ENCODE measurements around the gene AGAP1. TPM values are rescaled to one million over a fixed set of nuclear protein-coding genes. Genes with fewer than 3 reads are reported as not detected.
"Not testable (repeated sequence)": the region's sequence is repeated elsewhere in the genome, so short reads cannot be mapped to it uniquely, and the experiment has no call there.

Gene AGAP1
- total RNA-seq, 1 donor from 2014 or later: 22.3 TPM

DNA sequence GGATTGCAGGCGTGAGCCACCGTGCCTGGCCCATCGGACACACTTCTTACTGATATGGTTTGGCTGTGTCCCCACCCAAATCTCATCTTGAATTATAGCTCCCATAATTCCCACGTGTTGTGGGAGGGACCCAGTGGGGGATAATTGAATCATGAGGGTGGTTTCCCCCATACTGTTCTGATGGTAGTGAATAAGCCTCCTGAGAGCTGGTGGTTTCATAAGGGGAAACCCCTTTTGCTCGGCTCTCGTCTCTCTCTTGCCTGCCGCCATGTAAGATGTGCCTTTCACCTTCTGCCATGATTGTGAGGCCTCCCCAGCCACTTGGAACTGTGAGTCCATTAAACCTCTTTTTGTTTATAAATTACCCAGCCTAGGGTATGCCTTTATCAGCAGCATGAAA, 109.1 kb downstream of the AGAP1 start:
- not testable (repeated sequence) for DNase-seq (ENCODE audit: extremely low read depth, low read depth, low spot score)

DNA sequence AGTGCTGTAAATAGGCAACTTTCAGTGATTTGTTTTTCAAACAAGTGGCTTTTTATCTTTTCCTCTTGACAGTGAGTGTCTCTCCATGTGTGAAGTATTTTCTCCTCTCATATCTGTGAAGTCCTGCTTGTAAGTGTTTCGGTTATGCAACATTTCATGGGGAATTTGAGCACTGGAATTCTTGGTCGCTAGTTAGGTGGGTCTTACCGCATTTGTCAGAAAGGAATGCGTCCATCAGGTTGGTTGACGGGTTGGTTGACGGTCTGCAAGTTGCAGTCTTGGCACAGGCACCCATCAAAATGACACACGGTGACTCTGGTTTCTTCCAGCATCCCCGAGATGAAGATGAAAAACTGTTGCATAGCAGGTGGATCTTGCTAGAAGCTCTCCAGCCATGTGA, 109.8 kb downstream of the AGAP1 start:
- DNase-seq (ENCODE audit: extremely low read depth, low read depth, low spot score): no peak

DNA sequence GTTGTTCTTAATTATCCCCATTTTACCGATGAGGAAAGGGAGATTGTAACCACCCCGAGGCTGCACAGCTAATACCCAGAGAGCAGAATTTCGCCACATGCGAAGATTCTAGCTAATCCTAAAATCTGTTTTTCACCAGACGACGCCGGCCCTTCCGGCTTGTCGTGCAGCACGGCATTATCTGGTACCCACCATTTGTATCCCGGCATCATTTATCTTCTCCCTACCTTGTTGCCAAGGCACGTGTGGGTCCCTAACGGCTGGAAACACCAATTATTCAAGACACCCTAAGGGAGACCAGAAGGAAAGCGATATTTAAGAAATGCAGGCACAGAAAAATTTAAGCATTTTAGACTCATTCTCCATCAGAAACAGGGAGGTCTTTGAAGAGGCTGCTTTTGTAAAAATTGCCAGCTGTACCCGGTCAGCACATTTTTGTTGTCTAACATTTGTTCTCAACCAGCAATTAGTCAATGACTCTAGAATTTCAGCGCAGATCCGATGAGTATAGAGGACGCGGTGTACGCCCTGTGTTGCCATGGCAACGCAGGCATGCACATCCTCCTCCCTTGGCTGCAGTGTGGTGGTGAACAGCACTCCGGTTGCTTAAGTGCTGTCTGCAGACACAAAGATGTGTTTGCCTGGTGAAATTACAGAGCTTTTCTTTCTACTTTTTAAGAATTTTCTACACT, 111.6 kb downstream of the AGAP1 start:
- DNase-seq (ENCODE audit: extremely low read depth, low read depth, low spot score): no peak

DNA sequence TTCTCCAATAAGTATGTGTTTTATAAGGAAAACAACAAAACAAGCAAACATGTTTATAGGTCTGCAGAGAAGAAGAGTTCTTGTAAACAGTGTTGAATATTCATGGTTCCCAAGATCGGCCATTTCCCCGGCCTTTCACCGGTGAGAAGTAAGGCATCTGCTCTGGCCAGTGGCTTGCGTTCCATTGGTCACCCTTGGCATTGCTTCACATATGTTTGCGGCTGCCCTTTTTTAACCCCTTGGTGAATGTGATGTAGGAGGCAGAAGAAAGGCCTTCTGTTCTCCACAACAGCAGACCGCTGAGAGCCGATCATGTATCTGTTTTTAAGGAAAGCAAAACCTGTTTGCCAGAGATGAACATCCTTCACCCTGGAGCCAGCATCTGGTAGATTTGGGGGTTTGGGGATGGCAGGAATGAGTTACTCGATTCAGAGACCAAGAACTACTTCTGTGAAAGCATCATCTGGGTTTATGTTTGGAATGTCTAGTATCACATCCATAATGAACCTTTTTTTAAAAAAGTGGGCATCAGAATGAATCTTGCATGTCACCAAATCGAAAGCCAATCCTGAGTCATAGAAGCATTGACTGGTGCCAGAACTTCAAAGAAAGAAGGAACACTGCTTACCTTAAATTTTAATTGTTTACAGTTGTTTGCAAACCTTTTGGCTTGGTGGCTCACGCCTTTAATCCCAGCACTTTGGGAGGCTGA, 112.3 kb downstream of the AGAP1 start:
- DNase-seq (ENCODE audit: extremely low read depth, low read depth, low spot score): no peak

DNA sequence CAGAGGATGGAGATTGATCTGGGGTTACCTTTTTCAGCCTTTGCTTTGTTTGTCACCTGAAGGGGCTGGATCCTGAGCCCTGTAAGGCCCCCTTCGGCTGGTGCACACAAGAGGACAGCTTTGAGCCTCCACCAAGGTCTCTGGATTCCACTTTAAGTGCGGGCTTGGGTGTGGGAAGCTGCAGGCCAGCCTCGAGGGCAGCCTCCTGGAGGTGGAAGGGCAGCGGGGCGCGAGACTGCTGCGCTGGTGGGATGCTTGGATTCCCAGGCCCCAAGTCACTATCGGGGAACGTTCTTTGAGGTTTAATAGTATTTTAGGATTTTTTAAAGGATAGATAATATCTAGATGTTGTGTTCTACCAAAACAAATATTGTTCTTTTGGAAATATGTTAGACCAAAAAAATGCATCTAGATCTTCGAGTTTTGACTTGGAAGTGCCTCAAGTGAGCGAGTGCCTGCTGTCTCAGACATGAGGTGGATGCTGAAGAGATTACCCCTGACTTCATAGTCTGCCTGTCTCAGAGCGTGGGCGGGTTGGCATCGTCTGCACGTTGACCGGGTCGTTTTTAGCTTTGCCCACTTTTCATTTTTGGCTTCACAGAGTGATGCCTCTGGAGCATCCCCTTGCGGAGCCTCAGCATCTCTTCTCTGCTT, 113.8 kb downstream of the AGAP1 start:
- DNase-seq (ENCODE audit: extremely low read depth, low read depth, low spot score): no peak

DNA sequence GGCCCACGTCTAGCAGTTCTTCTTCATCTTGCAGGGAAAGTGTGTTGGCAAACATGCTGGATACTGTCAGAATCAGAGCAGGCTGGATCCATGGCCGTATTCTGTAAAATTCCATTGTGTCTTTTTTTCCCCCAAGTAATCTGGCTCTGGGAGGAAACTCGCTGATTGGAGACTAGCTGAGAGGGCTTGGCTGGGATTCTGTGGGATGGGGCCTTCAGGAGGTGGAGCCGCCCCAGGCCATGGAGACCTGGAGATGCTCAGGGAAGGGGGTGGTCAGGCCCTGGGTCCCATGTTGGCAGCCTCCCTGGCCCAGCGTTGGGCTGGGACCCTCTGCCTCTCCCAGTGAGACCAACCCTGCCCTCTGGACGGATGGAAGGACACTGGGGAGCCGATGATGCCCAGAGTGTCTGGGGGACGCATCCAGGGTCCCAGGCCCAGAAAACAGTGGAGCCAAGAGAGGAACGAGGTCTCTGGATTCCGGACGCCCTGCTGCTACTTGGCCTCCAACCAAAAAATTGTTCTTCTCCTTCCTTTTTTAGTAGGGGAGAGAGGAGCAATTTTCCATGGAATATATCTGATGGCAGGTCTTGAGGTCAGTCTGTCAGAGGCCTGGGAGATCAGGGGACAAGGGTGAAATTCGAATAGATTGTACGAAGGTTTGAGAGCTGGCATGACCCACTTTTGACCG, 114.5 kb downstream of the AGAP1 start:
- no peak for DNase-seq (ENCODE audit: extremely low read depth, low read depth, low spot score)

DNA sequence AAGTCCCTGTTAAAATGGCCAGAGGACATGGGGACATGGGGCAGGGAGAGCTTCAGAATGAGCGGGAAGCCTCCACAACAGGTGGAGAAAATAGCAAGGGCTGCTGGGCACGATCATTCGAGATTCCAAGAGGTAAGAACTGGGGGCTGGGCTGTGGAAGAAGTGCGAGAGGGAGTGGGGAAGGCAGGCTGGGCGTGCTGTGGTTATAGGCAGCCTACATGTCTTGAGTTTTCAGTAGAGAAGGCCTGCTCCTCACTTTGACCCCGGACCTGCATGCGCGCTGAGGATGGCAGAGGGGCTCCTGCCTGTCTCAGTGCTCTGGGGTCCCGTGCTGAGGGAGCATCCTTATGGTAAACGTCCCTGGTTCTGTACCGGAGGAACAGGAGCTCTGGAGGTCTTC, 115.5 kb downstream of the AGAP1 start:
- no peak for DNase-seq (ENCODE audit: extremely low read depth, low read depth, low spot score)

DNA sequence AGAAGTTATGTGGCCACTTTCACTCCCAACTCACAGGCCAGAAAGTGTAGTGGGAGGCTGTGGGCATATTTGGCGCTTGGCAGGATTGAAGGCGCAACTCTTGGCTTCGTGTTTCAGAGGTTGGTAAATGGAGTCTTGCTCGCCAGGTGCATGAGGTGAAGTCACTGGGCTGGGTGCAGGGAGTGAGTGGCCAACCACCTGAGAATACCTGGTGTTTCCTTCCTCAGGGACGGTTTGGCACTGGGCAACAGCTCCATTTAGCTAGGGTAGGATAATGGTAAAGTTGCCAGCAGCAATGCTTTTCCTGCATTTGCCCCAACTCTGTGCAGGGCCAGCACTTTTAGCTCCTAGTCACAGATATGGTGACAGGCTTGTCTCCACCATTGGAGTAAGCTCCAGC, 115.9 kb downstream of the AGAP1 start:
- no peak for DNase-seq (ENCODE audit: extremely low read depth, low read depth, low spot score)

DNA sequence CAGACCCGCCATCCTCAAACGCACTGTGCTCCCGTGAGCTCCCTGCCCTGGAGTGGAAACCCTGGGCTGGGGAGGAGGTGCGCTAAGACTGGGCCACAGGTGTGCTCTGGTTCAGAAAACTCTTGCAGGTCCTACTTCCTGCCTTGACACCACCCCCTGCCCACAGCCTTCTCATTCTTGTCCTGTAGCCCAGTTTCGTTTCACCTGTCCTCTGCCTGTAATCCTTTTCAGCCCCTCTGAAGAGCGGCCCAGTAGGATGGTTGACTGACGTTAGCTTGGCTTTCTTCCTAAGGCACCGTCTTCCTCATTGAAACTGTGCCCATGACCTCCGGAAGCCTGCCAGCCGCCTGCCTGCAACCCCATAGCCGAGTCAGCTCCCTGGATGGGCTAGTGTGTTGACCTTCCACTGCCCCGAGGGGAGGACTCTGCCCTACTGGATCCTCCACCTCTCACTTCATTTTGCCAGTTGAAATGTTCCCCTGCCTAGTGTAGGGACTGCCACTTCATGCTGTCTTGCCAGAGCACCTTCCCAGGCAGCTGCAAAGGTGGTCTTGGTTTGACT, 116.9 kb downstream of the AGAP1 start:
- DNase-seq (ENCODE audit: extremely low read depth, low read depth, low spot score): no peak

DNA sequence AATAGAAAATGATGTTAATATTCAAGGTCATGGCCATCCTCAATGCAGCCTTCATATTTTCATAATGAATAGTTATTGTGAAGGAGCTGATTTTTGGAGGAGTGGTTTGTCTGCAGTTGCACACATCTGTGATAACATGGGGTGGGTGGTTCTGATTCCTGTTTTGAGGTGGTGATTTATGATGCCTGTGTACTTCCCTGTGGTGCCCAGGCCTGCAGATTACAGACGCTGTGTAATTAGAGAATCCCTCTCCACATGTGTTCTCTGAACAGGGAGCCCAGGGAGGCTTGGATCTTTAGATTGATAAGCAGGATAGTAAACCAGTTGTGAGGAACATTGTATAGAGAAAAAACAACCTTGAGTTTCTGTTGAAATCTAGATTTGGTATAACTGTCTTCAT, 117.5 kb downstream of the AGAP1 start:
- no peak for DNase-seq (ENCODE audit: extremely low read depth, low read depth, low spot score)

DNA sequence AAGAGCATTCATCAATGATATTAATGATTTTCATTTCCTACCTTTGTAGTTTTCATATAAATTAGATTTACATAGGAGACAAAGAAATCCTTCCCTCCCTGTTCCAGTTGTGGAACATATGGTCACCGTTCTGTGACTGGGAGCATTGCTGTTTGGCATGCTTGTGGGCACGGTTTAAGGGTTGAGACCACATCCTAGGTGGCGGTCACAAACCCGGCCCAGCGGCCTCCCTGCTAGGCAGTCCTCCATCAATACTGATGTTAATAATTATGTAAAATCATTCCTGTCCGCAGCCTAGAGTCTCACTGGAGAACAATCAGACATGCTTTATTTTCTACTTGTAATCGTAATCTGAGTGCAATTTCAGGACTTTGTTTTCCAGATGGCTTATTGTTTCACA, 117.9 kb downstream of the AGAP1 start:
- DNase-seq (ENCODE audit: extremely low read depth, low read depth, low spot score): no peak

DNA sequence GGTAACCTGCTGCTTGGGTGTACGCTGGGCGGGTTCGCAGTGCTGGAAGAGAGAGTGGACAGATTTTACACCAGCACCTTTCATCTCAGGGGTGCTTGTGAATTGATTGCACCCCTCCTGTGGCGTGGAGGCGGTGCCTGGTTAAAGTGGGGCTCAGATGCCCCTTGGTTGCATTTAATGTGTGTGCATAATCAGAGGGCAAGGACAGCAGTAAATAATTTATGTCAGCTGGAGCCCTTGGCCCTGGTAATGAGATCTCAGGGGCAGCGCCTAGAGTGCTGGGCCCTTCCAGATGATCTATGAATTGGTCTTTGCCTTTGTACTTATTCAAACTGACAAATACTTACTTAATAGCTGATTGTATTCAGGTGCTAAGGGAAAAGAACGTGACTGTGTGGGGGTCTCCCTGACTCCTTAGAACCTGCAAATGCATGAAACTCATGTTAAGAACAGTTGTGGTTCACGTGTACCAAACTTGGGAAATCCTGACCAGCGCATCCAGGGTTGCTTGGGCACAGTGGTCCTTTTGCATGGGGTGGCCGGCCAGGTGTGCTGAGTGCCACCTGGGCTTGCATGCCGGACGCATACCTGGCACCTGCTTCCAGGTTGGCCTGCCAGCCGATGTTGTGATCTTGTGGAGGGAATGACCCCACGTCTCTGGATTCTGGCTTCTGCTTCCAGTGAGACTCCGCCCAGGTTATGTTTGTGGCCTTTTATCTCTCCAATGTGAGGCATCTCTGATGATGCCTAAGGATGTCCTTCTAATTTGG, 118.5 kb downstream of the AGAP1 start:
- DNase-seq (ENCODE audit: extremely low read depth, low read depth, low spot score): no peak

DNA sequence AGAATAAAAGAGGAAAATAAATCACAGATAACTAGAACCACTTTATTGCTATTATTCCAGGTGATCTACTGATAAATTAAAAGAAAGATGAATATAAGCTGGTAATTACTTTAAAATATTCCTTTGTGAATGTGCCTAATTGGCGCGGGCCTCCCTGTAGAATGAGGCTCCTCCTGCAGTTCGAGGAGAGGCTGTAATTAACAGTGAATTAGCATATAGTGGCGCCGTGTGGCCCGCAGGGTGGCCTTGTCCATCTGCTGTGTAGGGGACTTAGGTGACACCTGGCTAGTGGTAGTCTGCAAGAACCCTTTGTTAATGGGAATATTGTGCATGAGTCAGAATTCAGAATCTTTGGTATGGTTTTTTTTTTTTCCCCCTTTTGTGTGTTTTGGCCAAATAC, 119.8 kb downstream of the AGAP1 start:
- no peak for DNase-seq (ENCODE audit: extremely low read depth, low read depth, low spot score)

DNA sequence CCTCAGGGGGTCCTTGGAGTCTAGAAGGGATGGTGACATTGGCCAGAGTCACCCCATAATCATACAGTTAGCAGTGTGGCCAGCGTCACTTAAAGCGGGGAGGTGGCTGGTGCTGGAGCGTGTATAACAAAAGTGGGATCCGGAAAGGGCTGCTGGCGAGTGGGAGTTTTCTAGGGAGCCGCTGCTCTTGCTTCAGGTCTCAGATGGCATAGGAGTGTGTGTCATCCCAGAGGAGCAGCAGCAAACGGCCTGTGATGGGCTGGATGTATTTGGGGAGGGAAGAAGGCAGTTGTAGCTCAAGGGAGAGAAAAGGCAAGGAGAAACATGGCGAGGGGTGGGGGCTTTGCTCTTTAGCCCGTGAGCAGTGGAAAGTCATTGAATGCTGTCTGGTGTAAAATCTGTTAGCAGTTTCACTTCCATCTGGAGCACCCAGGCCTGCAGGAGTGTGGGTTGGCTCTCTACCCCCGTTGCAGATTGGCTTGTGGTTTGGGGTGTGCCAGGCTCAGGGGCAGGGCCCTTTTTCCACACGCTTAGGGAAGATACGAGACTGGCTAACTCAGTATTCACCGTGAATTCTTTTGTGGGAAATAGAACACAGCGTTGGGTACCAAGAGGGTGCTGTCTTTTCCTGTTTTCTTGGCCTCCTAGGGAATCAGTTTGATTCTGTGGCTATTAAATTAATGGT, 120.5 kb downstream of the AGAP1 start:
- DNase-seq (ENCODE audit: extremely low read depth, low read depth, low spot score): no peak

DNA sequence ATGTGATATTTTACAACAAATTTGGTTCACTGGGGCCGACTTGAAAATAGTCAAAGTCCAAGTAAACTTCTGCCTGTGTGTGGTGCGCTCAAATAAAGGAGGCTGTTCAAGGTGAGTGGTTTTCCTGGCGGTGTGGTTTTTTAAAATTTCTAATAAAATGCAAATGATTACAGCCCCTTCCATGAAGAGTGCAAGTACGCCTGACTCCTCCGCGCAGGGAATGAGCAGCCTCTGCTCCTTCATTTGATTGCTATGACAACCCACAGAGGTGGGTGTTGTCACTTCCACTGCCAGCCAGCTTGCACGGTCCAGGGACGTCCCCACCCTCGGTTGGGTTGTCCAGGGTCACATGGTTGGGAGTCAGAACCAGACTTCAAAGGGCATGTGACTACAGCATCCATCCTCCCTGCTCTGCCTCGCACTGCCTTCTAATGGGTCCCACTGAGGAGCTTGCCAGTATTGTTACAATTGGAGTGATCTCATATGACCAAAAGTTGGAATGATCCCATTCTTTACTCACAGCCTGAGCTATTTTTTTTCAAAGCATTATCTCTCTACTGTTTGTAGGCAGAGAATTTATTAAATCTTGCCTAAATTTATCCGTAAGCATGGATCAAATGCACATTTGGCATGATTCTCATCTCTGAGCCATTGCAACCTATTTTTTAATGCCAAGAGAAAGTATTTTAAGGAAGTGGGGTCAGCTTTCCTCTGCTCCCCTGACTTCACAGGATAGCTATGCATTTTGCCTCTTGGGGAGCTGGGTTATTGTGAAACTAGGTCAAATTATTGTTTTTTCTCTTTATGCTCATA, 121.3 kb downstream of the AGAP1 start:
- DNase-seq (ENCODE audit: extremely low read depth, low read depth, low spot score): no peak

DNA sequence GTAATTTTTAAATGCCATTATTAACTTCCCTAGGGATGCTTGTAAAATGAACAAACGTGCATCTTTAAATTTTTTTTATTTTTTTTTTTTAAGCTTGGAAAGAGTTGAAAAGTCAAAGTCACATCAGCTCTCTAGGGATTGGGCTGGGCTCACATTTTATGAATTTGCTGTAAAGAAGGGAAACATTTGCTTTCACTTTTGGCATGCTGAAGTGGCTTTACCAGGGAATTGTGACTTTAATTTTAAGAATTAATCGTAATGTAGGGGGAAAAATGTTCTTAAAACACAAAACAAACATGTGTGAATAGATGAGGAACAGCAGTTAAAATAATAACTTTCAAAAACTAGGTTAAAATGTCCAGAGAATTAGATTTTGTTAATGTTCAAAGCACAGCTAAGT, 123.0 kb downstream of the AGAP1 start:
- DNase-seq (ENCODE audit: extremely low read depth, low read depth, low spot score): no peak

DNA sequence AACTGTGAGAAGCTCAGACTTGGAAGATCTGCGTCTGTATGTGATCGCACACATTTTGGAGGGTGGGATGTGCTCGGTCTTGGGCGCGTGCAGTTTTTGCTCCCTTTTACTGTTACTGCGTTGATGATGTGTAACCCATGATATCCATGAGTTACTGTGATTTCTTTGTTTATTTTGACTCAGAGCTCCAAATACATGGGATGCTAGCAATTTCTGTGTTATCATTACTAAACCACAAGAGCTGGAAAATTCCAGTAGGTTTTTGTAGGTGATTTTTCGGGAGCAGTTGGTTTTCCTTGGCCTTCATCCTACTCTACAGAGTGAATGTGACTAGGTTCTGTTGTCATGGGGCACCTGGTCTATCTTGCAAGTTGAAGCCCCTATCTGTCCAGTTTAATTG, 124.2 kb downstream of the AGAP1 start:
- no peak for DNase-seq (ENCODE audit: extremely low read depth, low read depth, low spot score)

DNA sequence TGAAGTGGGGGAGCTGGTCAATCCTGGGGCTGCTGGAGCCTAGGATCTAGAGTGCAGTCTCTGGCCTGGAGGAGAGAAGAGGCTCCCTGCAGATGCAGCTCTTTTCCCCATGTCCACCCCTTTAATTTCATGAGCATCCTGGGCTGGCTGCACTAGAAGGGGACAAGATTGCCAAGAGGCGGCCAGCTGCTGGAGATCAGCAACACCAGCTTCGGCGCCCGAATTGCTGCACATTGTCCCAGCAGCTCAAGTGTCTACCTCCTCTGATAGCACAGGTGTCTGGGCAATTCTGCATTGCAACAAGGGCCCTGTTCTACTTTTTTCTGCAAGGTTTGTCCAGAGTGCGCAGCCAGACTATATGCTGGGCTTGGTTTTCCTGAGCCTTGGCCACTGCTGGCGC, 125.7 kb downstream of the AGAP1 start:
- no peak for DNase-seq (ENCODE audit: extremely low read depth, low read depth, low spot score)

DNA sequence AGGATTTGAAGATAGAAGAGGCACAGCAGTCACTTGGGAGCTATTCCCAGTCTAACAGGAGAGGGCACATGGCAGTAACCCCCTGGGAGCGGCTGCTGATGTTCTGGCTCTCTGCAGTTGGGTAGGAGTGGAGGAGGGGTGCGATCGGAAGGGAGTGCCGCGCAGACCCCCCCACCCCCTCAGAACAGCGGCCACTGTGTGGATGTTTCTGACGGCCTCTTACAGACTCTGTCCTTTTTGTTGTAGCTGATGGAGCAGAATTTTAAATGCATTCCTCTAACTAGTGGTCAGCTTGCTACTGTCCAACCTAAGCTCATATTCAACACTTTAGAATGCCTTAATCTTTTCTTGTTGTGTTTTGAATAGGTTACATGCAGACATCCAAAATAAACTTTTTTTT, 127.9 kb downstream of the AGAP1 start:
- no peak for DNase-seq (ENCODE audit: extremely low read depth, low read depth, low spot score)

Measured in glomerular endothelial cell (primary cell).